Measurements from ENCODE around the gene PILRB.

GRCh38 chr7:100372256-100372655 is 14.3 kb downstream of the PILRB start:
- no peak for TF ChIP-seq POLR2AphosphoS5 (IDR thresholded peaks at IDR 0.05; ENCODE audit: low read depth, low read length)
- TF ChIP-seq CTCF (IDR thresholded peaks at IDR 0.05): no peak
- no peak for TF ChIP-seq REST (IDR thresholded peaks at IDR 0.05; ENCODE audit: insufficient read depth in 1 of 2, low read depth in 2 of 2, low read length in 1 of 2)
- TF ChIP-seq TCF7L2 (IDR thresholded peaks at IDR 0.05; ENCODE audit: low read depth, low read length): no peak
